Panc1 (cell line): ENCODE measurements around the gene TRA2A.

Experiments used
- POLR2AphosphoS5 ChIP-seq: IDR thresholded peaks from 2 replicates; pipeline ENCODE4 v1.6.1; 2012; ENCODE audit warnings: mild to moderate bottlenecking, low read depth, low read length, moderate library complexity
- TF ChIP-seq, protein P1 (sequence below), 2 experiments: IDR thresholded peaks; 2 replicates each; pipeline ENCODE4 v1.6.1; 2011 to 2012; ENCODE audit warnings: low read depth in 2 of 2, control low read depth in 1 of 2, low read length in 1 of 2, mild to moderate bottlenecking in 1 of 2, moderate library complexity in 1 of 2; ENCODE audit not compliant: insufficient read depth in 1 of 2

- TF ChIP-seq, protein P1, sequence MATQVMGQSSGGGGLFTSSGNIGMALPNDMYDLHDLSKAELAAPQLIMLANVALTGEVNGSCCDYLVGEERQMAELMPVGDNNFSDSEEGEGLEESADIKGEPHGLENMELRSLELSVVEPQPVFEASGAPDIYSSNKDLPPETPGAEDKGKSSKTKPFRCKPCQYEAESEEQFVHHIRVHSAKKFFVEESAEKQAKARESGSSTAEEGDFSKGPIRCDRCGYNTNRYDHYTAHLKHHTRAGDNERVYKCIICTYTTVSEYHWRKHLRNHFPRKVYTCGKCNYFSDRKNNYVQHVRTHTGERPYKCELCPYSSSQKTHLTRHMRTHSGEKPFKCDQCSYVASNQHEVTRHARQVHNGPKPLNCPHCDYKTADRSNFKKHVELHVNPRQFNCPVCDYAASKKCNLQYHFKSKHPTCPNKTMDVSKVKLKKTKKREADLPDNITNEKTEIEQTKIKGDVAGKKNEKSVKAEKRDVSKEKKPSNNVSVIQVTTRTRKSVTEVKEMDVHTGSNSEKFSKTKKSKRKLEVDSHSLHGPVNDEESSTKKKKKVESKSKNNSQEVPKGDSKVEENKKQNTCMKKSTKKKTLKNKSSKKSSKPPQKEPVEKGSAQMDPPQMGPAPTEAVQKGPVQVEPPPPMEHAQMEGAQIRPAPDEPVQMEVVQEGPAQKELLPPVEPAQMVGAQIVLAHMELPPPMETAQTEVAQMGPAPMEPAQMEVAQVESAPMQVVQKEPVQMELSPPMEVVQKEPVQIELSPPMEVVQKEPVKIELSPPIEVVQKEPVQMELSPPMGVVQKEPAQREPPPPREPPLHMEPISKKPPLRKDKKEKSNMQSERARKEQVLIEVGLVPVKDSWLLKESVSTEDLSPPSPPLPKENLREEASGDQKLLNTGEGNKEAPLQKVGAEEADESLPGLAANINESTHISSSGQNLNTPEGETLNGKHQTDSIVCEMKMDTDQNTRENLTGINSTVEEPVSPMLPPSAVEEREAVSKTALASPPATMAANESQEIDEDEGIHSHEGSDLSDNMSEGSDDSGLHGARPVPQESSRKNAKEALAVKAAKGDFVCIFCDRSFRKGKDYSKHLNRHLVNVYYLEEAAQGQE (IDR thresholded peaks at IDR 0.05; ENCODE audit: insufficient read depth in 1 of 2, low read depth in 2 of 2, low read length in 1 of 2), result no peak
- no peak for TF ChIP-seq POLR2AphosphoS5
Observed at GRCh38 chr7:23473844-23474093, 58.0 kb downstream of the TRA2A start.
